Trophoblast cell (in vitro differentiated cells and primary cell): Measurements from ENCODE around the gene SLC4A8.

Experiments
- DNase-seq, 2 donors: peaks; one replicate each; pipeline ENCODE4 v3.0.0-alpha.2; 2016
- H2AFZ ChIP-seq: 2 replicates; pipeline ENCODE4 v1.6.1; 2013; ENCODE audit warnings: low read length, moderate library complexity, mild to moderate bottlenecking; ENCODE audit not compliant: insufficient read depth, poor library complexity
- H2AK5ac ChIP-seq: 2 replicates; pipeline ENCODE4 v1.6.1; 2013; ENCODE audit warnings: mild to moderate bottlenecking, low read length
- H2BK120ac ChIP-seq: 2 replicates; pipeline ENCODE4 v1.6.1; 2013; ENCODE audit warnings: low read length, mild to moderate bottlenecking, moderate library complexity; ENCODE audit not compliant: insufficient read depth, poor library complexity
- H2BK12ac ChIP-seq: 2 replicates; pipeline ENCODE4 v1.6.1; 2013; ENCODE audit warnings: mild to moderate bottlenecking, low read length, moderate library complexity
- H2BK5ac ChIP-seq: 2 replicates; pipeline ENCODE4 v1.6.1; 2013; ENCODE audit warnings: low read length, low read depth, moderate library complexity, mild to moderate bottlenecking; ENCODE audit not compliant: poor library complexity
- H3K14ac ChIP-seq: 2 replicates; pipeline ENCODE4 v1.6.1; 2013; ENCODE audit warnings: mild to moderate bottlenecking, low read length
- H3K18ac ChIP-seq: 2 replicates; pipeline ENCODE4 v1.6.1; 2013; ENCODE audit warnings: mild to moderate bottlenecking, low read length
- H3K23ac ChIP-seq: 2 replicates; pipeline ENCODE4 v1.6.1; 2013; ENCODE audit warnings: low read length
- H3K27ac ChIP-seq: 2 replicates; pipeline ENCODE4 v1.5.1; 2013; ENCODE audit warnings: low read depth, mild to moderate bottlenecking, inconsistent platforms, low read length, moderate library complexity
- H3K27me3 ChIP-seq: 2 replicates; pipeline ENCODE4 v1.6.1; 2013; ENCODE audit warnings: inconsistent platforms, mild to moderate bottlenecking, low read length, moderate library complexity; ENCODE audit not compliant: insufficient read depth
- H3K36me3 ChIP-seq, 2 experiments: 1 replicate in 1 of 2; 2 replicates in 1 of 2; pipeline ENCODE4 v1.6.1; 2013; ENCODE audit warnings: low read length in 2 of 2, mild to moderate bottlenecking in 2 of 2, moderate library complexity in 1 of 2; ENCODE audit not compliant: insufficient read depth in 2 of 2, control insufficient read depth in 1 of 2
- H3K4ac ChIP-seq: 2 replicates; pipeline ENCODE4 v1.6.1; 2013; ENCODE audit warnings: low read depth, mild to moderate bottlenecking, low read length, moderate library complexity
- H3K4me1 ChIP-seq, 2 experiments: 1 replicate in 1 of 2; 2 replicates in 1 of 2; pipeline ENCODE4 v1.6.1; 2013; ENCODE audit warnings: low read length in 2 of 2, mild to moderate bottlenecking in 2 of 2, moderate library complexity in 1 of 2; ENCODE audit not compliant: insufficient read depth in 2 of 2, control insufficient read depth in 1 of 2
- H3K4me2 ChIP-seq: 2 replicates; pipeline ENCODE4 v1.6.1; 2013; ENCODE audit warnings: inconsistent platforms, mild to moderate bottlenecking, low read length, moderate library complexity
- H3K4me3 ChIP-seq: 2 replicates; pipeline ENCODE4 v1.5.1; 2013; ENCODE audit warnings: mild to moderate bottlenecking, low read depth, low read length, inconsistent platforms
- H3K79me1 ChIP-seq: one replicate; pipeline ENCODE4 v1.6.1; 2013; ENCODE audit warnings: low read length
- H3K79me2 ChIP-seq: 2 replicates; pipeline ENCODE4 v1.6.1; 2013; ENCODE audit warnings: low read length, mild to moderate bottlenecking; ENCODE audit not compliant: control insufficient read depth, insufficient read depth, poor library complexity
- H3K9ac ChIP-seq: 2 replicates; pipeline ENCODE4 v1.6.1; 2013; ENCODE audit warnings: mild to moderate bottlenecking, low read length
- H3K9me3 ChIP-seq: 2 replicates; pipeline ENCODE4 v1.6.1; 2013; ENCODE audit warnings: low read depth, mild to moderate bottlenecking, control low read depth, inconsistent platforms, low read length; ENCODE audit not compliant: insufficient read depth
- H4K12ac ChIP-seq: 2 replicates; pipeline ENCODE4 v1.6.1; 2013; ENCODE audit warnings: low read depth, mild to moderate bottlenecking, low read length, moderate library complexity
- H4K8ac ChIP-seq: 2 replicates; pipeline ENCODE4 v1.6.1; 2013; ENCODE audit warnings: low read depth, mild to moderate bottlenecking, low read length, moderate library complexity
- H4K91ac ChIP-seq: one replicate; pipeline ENCODE4 v1.6.1; 2013; ENCODE audit warnings: low read depth, mild to moderate bottlenecking, low read length, moderate library complexity
- WGBS: extraction: QIAGEN DNeasy Blood & Tissue Kit; methylation state at CpG from one replicate; pipeline ENCODE4 v1.1.7; 2013; ENCODE audit warnings: missing lambda C conversion rate; ENCODE audit not compliant: insufficient read length, insufficient coverage; ENCODE audit errors: extremely low coverage; 5-methylcytosine and 5-hydroxymethylcytosine counted together

The SLC4A8 gene

GRCh38 chr12:51484119-51484518, 59.5 kb downstream of the SLC4A8 start:
- no peak overlapping the region for H2BK5ac ChIP-seq
- no peak overlapping the region for H3K9ac ChIP-seq
- H2AFZ ChIP-seq = no peak overlapping the region
- no peak overlapping the region for H4K91ac ChIP-seq
- no peaks in the 10 kb centered on the region for H3K79me2 ChIP-seq
- no CpG with 5 or more reads among the region's 3 CpGs for WGBS
- H3K4me3 ChIP-seq = no peak overlapping the region
- no peak overlapping the region for H4K8ac ChIP-seq
- H3K4ac ChIP-seq = no peak overlapping the region
- no peak overlapping the region for H3K23ac ChIP-seq
- H2BK120ac ChIP-seq = no peak overlapping the region
- DNase-seq = no peak
- no peaks in the 10 kb centered on the region for H3K79me1 ChIP-seq
- H3K36me3 ChIP-seq = peaks cover 8 to 37% of the 10 kb centered on the region in 2 experiments
- no peak overlapping the region for H3K4me2 ChIP-seq
- no peak overlapping the region for H4K12ac ChIP-seq
- no peak overlapping the region for H3K27ac ChIP-seq
- H2BK12ac ChIP-seq = no peak overlapping the region
- H3K14ac ChIP-seq = no peak overlapping the region
- no peak overlapping the region for H3K18ac ChIP-seq
- no peaks in the 10 kb centered on the region for H3K27me3 ChIP-seq
- no peaks in the 10 kb centered on the region for H3K9me3 ChIP-seq
- H2AK5ac ChIP-seq = no peak overlapping the region
- H3K4me1 ChIP-seq = no peaks in the 10 kb centered on the region

- Histone ChIP-seq H3K27ac (no peak overlapping the region), H3K4me2 (no peak overlapping the region), H3K79me1 (no peaks in the 10 kb centered on the region), H3K4ac (no peak overlapping the region), H4K12ac (no peak overlapping the region), H4K8ac (no peak overlapping the region), H3K36me3 (peaks cover 10 to 44% of the 10 kb centered on the region in 2 experiments), H4K91ac (no peak overlapping the region), H3K4me3 (no peak overlapping the region), H2AK5ac (no peak overlapping the region), H3K9me3 (peaks cover 2% of the 10 kb centered on the region), H3K4me1 (no peaks in the 10 kb centered on the region), H3K23ac (no peak overlapping the region), H3K18ac (no peak overlapping the region), H2BK120ac (no peak overlapping the region), H3K79me2 (no peaks in the 10 kb centered on the region), H2AFZ (no peak overlapping the region), H3K27me3 (no peaks in the 10 kb centered on the region), H2BK5ac (no peak overlapping the region), H2BK12ac (no peak overlapping the region), H3K9ac (no peak overlapping the region), H3K14ac (no peak overlapping the region)
- DNase-seq = no peak
Observed at GRCh38 chr12:51488281-51488680, 63.6 kb downstream of the SLC4A8 start.

- no peak overlapping the region for H2AK5ac ChIP-seq
- H3K79me2 ChIP-seq = no peaks in the 10 kb centered on the region
- no peaks in the 10 kb centered on the region for H3K4me1 ChIP-seq
- H3K27me3 ChIP-seq = no peaks in the 10 kb centered on the region
- H4K8ac ChIP-seq = no peak overlapping the region
- DNase-seq = no peak
- H3K27ac ChIP-seq = no peak overlapping the region
- H3K18ac ChIP-seq = no peak overlapping the region
- H2BK12ac ChIP-seq = no peak overlapping the region
- no peak overlapping the region for H4K12ac ChIP-seq
- H3K9me3 ChIP-seq = peaks cover 2% of the 10 kb centered on the region
- no peak overlapping the region for H3K4me2 ChIP-seq
- H3K4ac ChIP-seq = no peak overlapping the region
- WGBS = 100% methylated on average over 1 of the region's 2 CpGs
- no peak overlapping the region for H4K91ac ChIP-seq
- H3K14ac ChIP-seq = no peak overlapping the region
- H3K79me1 ChIP-seq = no peaks in the 10 kb centered on the region
- no peak overlapping the region for H2BK120ac ChIP-seq
- H2AFZ ChIP-seq = no peak overlapping the region
- H3K36me3 ChIP-seq = peaks cover 18 to 43% of the 10 kb centered on the region in 2 experiments
- no peak overlapping the region for H3K9ac ChIP-seq
- H2BK5ac ChIP-seq = no peak overlapping the region
- H3K23ac ChIP-seq = no peak overlapping the region
- H3K4me3 ChIP-seq = no peak overlapping the region
Observed at GRCh38 chr12:51493281-51493680, 68.7 kb downstream of the SLC4A8 start.

- H3K14ac ChIP-seq = no peak overlapping the region
Observed at GRCh38 chr12:51496895-51497294, 72.3 kb downstream of the SLC4A8 start.

More at GRCh38 chr12:51496895-51497294, 72.3 kb downstream of the SLC4A8 start:
- no peak overlapping the region for H2BK12ac ChIP-seq
- no peak overlapping the region for H4K12ac ChIP-seq
- no peak overlapping the region for H2BK120ac ChIP-seq
- H3K79me2 ChIP-seq = no peaks in the 10 kb centered on the region
- no peaks in the 10 kb centered on the region for H3K79me1 ChIP-seq
- no CpG with 5 or more reads among the region's 2 CpGs for WGBS
- no peak overlapping the region for H2AK5ac ChIP-seq
- H3K27ac ChIP-seq = no peak overlapping the region
- no peak for DNase-seq
- no peak overlapping the region for H3K9ac ChIP-seq
- H3K4me1 ChIP-seq = no peaks in the 10 kb centered on the region
- H3K9me3 ChIP-seq = no peaks in the 10 kb centered on the region
- H4K8ac ChIP-seq = no peak overlapping the region
- H3K27me3 ChIP-seq = no peaks in the 10 kb centered on the region
- no peak overlapping the region for H3K4me2 ChIP-seq
- peaks cover 19 to 33% of the 10 kb centered on the region in 2 experiments for H3K36me3 ChIP-seq
- H3K23ac ChIP-seq = no peak overlapping the region
- no peak overlapping the region for H3K18ac ChIP-seq
- H4K91ac ChIP-seq = no peak overlapping the region
- H2BK5ac ChIP-seq = no peak overlapping the region
- H2AFZ ChIP-seq = no peak overlapping the region
- H3K4me3 ChIP-seq = no peak overlapping the region
- no peak overlapping the region for H3K4ac ChIP-seq
